Umbilical cord (tissue), 2 donors: Measurements from ENCODE around the gene GRID1. TPM values are rescaled to one million over a fixed set of nuclear protein-coding genes. Genes with fewer than 3 reads are reported as not detected.

ENCODE experiments used
- DNase-seq: peaks from one replicate; pipeline ENCODE4 v3.0.0-alpha.2; 2015; ENCODE audit warnings: low spot score
- total RNA-seq: library from RNA; depleted of rRNA; stranded (reverse); fragments of >200 nt; gene quantifications from one replicate; pipeline ENCODE4 v1.2.3, GENCODE V29; 2014; ENCODE audit warnings: low replicate concordance; ENCODE audit not compliant: insufficient read depth

GRID1 gene
- total RNA-seq, 1 donor from 2014 or later: 7.2 TPM

DNA sequence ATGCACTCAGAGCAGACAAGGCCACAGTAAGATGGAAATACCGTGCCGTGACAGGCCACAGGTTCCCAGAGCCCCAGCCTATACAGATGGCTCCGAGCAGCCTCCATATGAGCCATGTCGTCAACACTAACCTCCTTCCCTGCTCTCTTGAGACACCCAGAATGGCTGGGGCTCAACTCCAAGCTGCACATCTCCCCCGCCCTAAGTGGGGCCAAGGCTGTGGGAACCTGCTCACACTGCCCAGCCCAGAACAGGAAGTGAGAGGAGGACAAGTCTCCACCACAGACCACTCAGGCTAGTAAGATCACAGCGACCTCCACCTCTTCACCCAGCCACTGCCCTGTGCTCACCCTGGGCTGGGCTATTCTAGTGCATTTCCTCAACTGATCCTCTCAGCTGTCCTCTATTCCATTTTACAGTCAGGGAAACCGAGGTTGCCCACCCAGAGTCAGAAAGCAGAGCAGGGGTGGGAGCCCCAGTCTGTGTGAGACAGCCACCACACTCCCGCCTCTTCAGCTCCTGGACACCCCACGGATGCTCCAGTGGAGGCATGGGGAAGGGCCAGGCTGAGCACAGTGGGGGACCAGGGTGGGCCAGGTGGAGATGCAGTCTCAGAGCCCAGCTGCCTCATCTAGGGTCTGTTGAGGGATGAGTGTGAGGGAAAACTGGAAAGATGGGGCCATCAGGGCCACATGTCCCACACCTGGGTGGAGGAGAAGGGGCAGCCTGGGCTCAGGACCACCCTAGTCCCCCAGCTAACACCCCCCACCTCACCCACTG, 11.6 kb downstream of the GRID1 start:
- DNase-seq: no peak

DNA sequence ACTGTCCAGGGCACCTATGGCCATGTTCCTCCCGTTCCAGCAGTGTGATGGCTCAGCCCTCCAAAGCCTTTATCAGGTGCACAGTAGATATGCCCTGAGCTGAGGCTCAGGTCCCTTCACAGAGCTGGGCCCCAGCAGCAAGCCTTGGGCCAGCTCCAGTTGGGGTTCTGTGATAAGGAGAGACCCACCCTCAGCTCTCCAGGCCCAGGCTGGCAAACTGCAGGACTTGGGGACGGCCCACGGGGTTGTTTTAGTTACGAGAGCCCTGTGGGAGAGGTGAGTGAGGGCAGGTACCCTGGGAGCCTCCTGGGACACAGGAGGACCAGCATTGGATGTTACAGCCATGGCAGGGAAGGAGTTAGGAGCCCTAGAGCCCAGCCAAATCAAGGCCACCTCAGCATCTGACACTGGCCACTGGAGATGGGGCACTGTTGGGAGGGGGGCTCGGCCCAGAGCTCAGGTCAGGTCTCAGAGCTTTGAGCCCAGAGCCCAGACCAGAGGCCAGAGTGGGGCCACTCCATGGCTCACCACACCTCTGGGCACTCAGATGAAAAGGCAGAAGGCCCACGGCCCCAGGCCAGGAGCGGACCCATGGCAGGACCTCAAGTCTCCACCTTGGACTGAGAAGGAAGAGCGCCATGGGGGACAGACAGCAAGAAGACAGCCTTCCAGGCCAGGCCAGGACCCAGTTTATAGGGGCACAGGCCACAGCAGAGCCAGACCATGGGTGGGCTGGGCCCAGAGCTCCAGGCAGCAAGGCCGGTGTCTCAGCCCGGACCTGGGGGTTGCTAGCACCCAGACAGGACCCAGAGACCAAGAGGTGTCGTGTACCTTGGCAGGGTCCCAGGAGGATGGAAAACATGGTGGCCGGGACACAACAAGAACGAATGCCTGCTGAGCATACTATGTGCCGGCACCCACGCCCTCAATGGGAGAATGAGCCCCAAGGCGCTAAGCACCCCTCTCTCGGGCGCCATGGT, 12.8 kb downstream of the GRID1 start:
- DNase-seq: no peak

DNA sequence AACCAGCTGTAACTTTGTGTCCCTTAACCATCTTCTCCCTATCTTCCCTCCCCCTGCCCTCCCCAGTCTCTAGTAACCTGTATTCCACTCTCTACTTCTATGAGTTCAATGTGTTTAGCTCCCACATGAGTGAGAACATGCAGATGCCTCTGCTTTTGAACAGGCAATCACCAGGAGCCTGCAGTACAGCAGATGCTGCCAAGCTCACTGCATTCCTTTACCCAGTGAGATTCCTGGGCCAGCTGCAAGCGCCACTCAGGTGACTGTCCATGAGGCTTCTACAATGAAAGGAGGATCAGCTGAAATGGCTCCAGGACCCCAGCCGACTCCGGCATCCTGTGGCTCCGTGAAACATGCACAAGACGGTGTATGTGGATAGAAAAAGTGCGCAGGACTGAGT, 15.7 kb downstream of the GRID1 start:
- no peak for DNase-seq

DNA sequence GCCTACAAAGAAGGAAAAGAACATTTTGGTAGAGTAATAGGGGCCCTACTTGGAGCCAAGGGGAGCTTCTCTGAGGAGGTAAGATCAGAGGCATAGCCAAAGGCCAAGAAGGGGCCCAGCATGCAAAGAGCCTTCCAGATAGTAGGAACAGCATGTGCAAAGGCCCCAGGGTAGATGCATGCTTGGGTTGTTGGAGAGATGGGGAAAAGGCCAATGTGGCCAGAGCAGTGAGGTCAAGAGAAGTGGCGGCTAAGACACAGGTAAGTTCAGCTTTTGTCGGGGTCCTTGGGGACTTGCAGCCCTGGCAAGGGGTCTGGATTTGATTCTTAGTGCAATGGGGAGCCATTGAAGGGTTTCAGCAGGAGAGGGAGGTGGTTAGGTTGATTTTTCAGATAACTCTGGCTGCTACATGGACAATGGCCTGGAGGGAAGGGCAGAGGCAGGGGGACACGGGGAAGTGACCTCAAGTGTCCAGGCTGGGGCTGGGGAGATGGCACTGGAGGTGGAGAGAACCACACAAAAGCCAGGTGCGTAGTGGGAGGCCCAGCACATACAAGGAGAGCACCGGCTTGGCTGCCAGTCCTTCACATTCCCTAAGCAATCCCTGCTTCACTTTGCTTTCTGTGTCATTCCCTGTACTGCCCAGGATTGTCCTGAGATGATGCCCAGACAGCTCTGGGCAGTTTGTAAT, 16.5 kb downstream of the GRID1 start:
- no peak for DNase-seq

DNA sequence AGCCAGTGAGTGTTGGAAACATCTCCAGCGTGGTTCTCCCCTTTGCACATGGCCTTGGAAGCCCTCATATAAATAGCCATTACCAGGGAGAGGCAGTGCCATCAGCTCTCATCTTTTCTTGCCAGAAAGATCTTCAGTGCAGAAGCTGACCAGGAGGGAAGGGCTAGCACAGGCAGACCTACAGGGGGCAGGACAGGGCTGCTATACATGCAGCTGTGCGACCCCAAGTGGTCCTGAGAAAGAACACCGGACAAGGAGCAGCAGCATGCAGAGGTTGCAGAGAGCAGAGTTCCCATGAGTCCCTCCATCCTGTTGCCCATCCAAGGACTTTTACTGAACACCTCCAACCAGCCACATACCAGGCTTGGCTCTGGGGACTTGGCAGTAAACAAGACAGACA, 17.1 kb downstream of the GRID1 start:
- no peak for DNase-seq

DNA sequence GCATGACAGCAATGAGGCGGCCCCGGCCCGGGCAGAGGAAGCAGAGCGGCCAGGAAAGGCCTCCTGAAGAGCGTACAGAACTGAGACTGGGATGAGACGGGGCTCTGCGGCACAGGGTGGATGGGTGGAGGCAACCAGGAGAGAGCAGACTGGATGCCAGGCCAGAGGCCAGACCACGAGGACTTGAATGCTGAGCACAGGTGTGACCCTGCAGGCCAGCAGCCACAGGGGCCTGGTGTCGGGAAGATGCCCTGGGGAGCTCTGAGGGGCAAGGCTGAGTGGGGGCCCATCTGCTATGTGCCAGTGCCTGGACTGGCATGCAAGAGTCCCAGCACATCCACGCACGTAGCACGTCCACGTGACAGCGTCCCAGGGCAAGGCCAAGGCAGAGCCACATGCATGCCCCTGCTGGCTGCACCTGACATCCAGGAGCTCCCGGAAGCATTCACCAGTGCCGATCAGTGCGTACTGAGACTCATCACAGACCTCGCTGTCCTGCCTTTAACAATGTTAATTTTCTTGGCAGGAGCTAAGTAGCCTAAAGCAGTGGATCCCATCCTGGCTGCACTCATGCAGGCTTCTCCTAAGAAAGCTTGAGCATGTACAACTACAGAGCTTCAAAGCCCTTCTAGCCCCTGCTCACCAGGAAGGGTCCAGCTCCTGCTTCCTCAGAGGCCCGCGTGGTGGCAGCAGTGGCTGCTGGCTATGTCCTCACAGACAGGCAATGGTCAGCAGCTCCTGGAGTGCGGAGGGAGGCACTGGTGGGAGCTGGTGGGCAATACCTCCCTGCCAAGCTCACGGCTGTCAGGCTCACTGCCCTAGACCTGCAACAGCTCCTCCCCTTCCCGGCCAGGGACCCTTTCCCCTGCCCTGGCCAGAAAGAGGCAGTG, 18.0 kb downstream of the GRID1 start:
- no peak for DNase-seq

DNA sequence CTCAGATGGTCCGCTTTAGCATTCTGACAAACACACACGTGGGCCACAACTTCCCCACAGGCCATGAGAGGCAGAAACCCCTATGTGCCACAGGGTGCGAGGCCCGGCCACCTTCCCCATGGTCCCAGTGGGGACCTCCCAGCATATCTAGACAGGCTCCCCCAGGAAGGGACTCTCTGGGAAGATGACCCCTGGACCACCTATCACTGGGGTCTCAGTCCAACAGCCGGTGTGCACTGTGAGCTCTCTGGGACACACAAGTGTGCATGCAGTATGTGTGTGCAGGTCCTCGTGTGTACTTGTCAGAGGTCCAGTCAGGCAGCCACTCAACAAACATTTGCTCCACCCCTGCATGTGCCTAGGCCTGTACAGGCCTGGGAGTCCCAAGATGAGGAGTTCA, 18.7 kb downstream of the GRID1 start:
- DNase-seq: no peak

DNA sequence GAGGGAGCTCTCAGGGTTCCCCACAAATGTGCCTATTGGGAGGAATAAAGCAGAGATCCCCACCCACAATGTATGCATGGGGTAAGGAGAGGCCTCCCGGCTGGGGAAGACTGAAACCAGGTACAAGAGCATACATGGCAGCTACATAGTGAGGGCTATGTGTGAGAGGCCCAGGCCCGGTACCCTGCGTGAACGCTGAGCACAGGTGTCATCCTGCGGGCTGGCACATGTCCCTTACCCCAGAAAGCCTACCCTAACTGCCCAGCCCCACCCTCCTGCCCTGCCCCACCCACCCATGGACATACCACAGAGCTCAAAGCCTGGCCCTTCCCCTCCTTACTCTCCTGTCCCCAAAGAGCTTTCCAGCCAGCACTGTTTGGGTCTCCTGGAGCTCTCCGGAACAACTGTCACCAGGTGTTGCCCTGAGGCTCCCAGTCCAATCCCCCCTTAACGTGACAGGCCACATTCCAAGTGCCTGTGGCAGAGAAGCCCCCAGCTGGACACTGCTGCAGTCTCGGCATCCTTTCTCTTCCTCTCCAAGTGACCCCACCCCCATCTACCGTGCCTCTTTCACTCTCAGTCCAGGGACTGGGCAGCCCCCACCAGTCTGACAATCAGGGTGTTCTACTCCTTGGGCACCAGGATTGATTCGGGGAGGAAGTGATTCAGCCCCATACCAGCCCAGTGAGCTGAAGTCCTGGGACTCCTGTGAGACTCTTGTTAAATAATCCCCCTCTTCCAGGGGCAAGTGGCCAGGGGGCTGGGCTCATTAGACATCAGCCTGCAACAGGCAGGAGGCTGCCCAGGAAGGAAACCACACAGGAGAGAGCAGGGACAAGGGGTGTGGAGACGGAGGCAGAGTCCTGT, 19.6 kb downstream of the GRID1 start:
- DNase-seq: no peak

DNA sequence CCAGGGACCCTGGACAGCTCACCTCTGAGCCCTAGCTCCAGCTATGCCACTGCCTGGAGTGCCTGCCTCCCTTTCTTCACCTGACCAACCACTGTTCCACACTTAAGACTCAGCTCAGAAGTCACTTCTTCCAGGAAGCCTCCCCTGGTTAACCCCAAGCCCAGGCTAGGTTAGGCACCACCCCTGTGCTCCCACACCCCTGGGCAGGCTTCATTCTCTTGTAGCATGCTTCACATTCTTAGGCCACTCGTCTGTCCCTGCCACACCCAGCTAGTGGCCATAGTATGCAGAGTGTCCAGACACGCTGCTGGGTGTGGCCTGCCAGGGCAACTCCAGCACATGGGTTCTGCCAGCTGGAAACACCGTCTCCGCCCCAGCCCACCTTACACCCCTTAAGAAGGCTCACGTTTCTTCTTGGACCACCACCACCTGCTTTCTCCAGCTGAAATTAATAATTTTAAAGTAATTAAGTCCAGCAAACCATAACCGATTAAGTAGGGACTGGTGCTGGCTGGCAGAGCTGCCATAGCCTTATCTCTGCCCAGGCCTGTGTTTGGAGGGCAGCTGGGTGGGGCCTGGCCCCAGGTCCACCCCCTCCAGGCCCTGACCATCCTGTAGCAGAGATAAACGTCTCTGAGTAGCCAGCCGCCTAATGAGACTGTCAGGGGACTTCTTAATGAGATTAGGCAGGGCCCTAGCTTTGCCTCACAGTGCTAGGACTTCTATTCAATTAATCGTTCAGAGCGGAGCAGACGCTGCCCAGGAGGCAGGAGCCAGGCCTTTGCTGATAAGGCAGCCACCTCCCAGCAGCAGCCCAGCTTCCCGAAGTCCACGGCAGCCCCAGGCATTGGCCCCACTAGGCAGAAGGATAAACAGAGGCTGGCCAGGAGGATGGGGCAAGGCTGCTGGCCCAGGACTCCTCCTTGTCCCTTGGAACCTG, 20.5 kb downstream of the GRID1 start:
- no peak for DNase-seq

DNA sequence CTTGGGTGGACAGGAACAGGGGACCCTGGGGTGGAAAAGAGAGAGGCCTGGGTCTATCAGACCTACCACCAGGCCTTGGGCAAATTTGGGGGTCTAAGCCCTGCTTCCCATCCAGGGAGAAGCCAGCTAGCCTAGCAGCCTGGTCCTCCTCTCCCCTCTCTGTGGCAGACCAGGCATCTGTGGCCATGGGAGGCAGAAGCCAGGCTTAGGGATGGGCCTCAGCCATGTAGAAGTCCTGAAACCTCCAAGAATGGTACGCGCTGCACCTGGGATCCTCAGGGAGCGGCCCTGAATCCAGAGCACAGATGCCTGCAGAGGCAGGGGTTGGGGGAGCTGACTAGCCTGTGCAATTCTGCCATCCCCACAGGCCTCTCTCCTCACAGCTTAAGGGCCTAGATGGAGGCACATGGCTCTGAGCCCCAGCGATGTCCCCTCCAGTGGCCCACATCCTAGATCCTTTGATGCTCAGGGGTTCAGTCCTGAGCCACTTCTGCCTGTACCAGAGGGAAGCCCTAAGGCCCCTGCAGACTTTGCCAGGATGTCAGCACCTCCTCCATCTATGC, 21.2 kb downstream of the GRID1 start:
- DNase-seq: no peak

DNA sequence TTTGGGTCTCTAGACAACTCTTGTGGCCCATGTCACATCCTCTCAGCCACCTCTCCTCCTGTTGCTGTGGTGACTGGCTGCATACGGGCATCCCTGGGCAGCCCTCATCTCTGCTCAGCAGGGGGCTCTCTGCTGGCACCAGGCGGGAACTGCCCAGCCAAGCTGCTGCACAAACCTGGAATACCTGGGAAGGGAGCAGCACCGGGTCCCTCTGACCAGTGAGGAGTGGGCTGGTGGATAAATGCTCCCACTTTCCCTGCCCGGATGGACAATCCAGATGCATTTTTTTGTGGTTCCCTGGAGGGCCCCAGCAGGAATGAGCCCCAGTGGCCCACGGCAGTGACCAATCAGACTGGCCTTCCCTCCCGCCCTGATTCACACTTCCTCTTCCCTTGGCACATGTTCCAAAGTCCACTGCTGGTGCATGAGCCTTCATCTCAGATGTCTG, 21.9 kb downstream of the GRID1 start:
- no peak for DNase-seq

DNA sequence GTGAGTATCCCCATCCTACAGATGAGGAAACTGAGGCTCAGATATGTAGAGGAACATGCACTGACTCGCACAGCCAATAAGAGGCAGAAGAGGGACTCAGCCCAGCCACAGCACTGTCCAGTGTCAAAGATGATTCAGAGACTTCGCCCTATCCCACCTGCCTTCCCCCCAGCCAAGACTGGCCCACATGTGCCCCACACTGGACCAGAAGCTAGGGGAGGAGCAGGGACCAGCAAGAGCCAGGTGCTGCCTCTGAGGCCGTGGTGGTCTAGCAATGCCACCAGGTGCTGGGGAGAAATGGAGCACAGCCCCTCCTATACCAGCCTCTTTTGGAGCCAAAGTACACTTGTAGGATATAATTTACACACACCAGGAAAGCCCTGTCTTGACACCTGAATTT, 22.3 kb downstream of the GRID1 start:
- no peak for DNase-seq

DNA sequence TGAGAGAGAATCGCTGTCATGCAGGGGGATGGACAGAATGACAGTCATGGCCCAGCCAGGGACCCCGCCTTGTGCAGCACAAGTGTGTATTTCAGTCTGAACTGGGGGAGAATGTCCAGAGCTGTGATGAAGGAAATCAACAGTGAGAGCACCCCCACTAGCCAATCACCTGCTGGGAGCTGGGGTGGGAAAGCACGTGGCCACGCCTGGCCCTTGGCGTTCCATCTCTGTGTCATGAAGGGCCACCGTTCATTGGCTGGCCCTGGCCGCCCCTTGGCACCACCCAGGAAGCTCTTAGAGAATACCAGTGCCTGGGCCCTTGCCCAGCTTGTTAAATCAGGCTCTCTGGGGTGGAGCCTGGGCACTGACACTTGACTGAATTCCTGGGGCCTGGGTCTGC, 22.8 kb downstream of the GRID1 start:
- DNase-seq: no peak

DNA sequence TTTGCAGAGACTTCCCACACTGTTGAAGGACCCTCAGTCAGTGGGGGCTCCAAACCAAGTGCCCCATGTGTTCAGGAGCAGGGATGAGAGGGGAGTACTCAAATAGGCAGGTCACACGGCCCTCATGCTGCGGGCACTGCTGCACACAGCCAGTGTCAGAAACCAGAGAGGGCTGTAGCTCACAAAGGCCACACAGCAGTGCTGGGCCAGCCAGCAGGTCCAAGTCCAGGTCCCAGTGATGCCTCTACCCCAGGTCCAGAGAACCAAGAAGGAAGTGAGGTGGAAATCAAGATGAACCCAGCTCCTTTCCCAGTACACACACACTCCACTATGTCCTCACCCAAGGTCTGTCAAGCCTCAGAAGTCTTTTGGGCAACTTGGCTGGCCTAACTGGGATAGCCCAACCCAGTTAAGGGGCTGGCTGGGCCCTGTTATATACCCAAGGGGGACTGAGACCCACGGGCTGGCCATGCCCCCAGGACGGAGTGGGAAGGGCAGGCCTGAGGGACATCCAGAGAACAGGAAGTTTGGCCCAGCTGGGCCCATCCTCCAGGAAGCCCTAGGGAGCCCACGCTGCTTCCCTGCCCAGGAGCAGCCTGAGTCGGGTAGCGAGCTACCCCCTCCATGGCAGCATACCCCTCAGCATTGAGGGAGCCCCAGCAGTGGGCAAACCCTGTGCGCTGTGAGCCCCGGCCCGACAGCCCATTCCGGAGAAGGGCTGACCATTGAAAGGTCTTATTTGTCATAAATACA, 24.3 kb downstream of the GRID1 start:
- no peak for DNase-seq

DNA sequence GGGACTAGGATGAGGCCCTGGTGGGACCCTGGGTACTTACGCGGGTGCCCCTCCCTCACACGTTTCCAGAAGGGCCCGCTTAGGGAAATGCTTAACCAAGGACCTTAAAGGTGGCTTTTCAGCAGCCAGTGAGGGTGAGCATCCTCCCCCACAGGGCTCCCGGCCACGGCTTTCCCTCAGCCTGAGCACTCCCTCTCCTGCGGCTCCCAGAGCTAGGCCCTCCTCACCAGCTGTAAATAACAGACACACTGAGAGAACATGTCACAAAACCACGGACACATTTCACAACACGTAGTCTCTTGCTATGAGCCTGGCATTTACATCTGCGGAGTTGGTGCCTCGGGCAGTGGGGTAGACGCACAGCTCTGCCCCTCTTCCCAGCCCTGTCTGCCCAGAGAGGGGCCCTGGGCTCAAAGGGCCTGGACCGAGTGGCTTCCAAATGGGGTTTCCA, 25.2 kb downstream of the GRID1 start:
- DNase-seq: no peak

DNA sequence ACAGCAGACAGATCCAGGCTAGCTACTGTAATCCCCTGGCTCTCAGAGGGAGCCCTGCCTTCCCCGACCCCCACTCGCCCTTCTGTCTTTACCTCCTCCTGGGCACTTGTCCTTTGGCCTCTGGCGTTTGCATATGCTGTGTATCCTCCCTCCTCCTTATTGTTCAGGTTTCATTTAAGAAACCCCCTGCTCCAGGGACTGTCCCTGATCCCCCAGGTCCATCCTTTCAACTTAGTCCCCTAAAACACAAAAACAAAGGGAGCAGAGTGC, 25.7 kb downstream of the GRID1 start:
- no peak for DNase-seq

DNA sequence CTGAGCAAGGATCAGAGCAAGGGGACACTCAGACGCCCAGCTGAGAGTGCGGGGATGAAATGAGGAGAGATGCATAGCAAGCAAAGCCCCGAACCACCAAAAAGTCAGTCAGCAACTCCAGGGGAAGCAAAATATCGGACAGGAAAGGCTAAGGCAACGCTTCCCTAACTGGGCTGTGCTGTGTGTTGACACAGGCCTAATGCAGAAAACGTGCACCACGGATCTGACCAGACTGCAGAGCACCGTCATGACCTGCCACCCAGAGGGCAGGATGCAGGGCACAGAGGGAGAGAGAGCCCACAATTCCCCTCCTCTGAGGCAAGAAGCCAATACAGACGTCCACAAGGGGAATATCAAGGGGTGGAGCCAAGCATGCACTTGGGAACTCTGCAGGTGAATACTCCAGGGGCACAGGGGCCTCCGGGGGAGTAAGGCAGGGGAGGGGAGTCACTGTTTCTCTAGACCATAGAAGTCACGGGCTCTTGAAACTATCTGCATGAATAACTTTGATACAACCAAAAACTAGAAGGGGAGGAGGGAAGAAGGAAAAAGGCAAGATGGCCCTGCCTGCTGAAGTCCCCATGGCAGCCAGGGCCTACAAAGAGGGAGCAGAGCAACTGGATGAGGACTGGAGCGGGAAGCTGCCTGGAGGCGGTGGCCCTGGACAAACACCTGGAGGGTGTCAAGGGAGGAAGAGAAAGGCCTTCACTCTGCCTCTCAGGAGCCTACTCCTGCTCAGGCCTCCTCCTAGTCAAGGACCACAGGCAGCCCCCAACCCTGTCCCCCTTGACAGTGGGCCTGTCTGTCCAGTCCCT, 26.2 kb downstream of the GRID1 start:
- DNase-seq: no peak
